Stimulated activated CD4-positive, alpha-beta T cell treated with anti-CD3 and anti-CD28 coated beads, Interleukin-15, amount 100 ng/mL, for 1 hour (primary cell): ENCODE data around the gene CACNA1C.

ENCODE experiments used
- DNase-seq, 2 donors: peaks; one replicate each; pipeline ENCODE4 v3.0.0-alpha.2; 2020; ENCODE audit warnings: low read depth in 1 of 2, low spot score in 1 of 2

Gene CACNA1C

GRCh38 chr12:2248901-2249381 lies 196.2 kb downstream of the CACNA1C start:
- no peak for DNase-seq

- no peak for DNase-seq
Observed at GRCh38 chr12:2250797-2251196, 198.0 kb downstream of the CACNA1C start.

GRCh38 chr12:2251526-2252209 lies 198.9 kb downstream of the CACNA1C start:
- no peak for DNase-seq

GRCh38 chr12:2255311-2255710 lies 202.5 kb downstream of the CACNA1C start:
- DNase-seq = no peak

GRCh38 chr12:2255731-2256130 lies 202.9 kb downstream of the CACNA1C start:
- DNase-seq = peak in 1 of 2 donors; percentile 12

- DNase-seq = no peak
Observed at GRCh38 chr12:2256453-2256852, 203.7 kb downstream of the CACNA1C start.

- no peak for DNase-seq
Observed at GRCh38 chr12:2256915-2257314, 204.1 kb downstream of the CACNA1C start.

- no peak for DNase-seq
Observed at GRCh38 chr12:2258025-2258424, 205.2 kb downstream of the CACNA1C start.

- DNase-seq = no peak
Observed at GRCh38 chr12:2259369-2259768, 206.6 kb downstream of the CACNA1C start.

- no peak for DNase-seq
Observed at GRCh38 chr12:2260441-2260840, 207.7 kb downstream of the CACNA1C start.

- DNase-seq = no peak
Observed at GRCh38 chr12:2261708-2262107, 208.9 kb downstream of the CACNA1C start.

- DNase-seq = no peak
Observed at GRCh38 chr12:2262449-2262848, 209.7 kb downstream of the CACNA1C start.

GRCh38 chr12:2263901-2264300 lies 211.1 kb downstream of the CACNA1C start:
- DNase-seq = no peak

- no peak for DNase-seq
Observed at GRCh38 chr12:2264651-2265232, 212.0 kb downstream of the CACNA1C start.

- no peak for DNase-seq
Observed at GRCh38 chr12:2265461-2266167, 212.8 kb downstream of the CACNA1C start.

GRCh38 chr12:2266666-2267620 lies 214.2 kb downstream of the CACNA1C start:
- no peak for DNase-seq

GRCh38 chr12:2267703-2268470 lies 215.1 kb downstream of the CACNA1C start:
- DNase-seq = no peak

GRCh38 chr12:2268471-2269286 lies 215.9 kb downstream of the CACNA1C start:
- no peak for DNase-seq

- DNase-seq = no peak
Observed at GRCh38 chr12:2270846-2271245, 218.1 kb downstream of the CACNA1C start.

GRCh38 chr12:2271961-2272360 lies 219.2 kb downstream of the CACNA1C start:
- no peak for DNase-seq
